GM19193 (cell line): ENCODE results near the gene HECTD4.

Source experiments
- POLR2A ChIP-seq: IDR thresholded peaks from 4 replicates; pipeline ENCODE4 v1.6.1; 2011; ENCODE audit not compliant: insufficient read depth, insufficient read length; ENCODE audit errors: extremely low read depth

The HECTD4 gene

DNA sequence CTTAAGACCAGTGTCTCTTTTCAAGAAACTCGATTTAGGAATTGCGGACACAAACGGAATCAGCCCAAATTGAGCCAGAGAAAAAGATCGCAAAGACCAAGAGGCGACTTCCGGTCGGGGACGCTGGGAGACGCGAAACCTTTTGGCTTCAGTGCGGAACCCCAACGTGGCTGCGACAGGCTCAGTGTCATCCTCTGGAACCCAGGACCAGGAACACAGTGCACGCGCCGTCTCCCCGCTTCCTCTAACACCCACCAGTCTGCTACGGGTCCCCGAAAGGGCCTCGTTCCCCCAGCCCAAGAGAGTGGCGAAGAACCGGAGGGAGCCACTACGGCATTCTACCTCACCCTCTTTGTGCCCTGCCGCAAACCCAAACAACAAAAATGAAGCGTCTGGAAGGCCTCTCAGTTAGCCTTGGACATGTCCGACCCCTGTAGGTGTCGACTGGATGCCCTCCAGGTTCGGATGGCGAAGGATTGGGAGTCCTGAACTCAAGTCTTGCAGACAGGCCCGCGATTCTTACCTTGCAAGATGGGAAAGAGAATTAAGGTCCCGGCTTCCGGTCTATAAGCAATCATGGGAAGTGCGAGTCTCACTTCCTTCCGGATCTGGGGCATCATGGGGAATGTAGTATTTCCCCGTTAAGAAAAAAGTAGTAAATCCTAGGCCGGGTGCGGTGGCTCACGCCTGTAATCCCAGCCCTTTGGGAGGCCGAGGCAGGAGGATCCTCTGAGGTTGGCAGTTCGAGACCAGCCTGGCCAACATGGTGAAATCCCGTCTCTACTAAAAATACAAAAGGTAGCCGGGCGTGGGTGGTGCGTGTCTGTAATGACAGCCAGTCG lies 27.1 kb upstream of the HECTD4 start, which contains the start of gene RPL6:
Gene RPL6 (minus strand): TSS at position 542 of the 842 bp plus-strand sequence. CDS start 949 bp downstream, outside the sequence.
- TF ChIP-seq POLR2A, result peak; percentile 99

DNA sequence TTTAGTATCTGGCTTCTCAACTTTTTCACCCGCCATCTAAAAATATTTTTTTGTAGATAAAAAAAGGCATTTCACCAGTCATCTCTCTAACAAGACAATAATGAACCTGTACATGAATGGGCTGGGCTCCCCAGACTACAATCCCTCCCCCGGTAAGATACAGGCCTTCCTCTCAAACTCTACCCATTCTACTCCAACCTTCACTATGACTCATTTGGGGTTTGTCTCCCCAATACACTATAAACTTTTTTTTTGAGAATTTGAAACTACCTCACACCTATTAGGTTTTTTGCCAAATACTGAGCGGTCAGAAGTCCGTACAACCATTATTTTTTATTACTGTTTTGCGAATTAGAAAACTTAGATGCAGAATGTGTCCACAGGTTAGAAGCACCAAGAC lies 26.4 kb upstream of the HECTD4 start:
- TF ChIP-seq POLR2A, result no peak

- TF ChIP-seq POLR2A, result peak; percentile 7
These were observed 24.6 kb upstream of the HECTD4 start for GRCh38 chr12:112406519-112407488.

- TF ChIP-seq POLR2A, result no peak
These were observed 19.8 kb upstream of the HECTD4 start for GRCh38 chr12:112401903-112402498.

DNA sequence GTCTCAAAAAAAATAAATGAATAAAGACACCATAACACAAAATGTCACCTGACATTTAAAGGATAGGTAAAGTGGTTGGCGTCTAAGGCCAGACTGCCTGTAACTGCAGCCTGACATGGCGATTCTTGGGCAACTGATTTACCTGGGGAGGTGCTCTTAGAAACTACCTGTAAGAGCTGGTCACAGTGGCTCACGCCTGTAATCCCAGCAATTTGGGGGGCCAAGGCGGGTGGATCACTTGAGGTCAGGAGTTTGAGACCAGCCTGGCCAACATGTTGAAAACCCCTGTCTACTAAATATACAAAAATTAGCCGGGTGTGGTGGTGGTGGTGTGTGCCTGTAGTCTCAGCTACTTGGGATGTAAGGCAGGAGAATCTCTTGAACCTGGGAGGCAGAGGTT lies 18.8 kb upstream of the HECTD4 start:
- TF ChIP-seq POLR2A, result no peak

GRCh38 chr12:112393328-112393727 lies 11.1 kb upstream of the HECTD4 start:
- TF ChIP-seq POLR2A, result no peak

DNA sequence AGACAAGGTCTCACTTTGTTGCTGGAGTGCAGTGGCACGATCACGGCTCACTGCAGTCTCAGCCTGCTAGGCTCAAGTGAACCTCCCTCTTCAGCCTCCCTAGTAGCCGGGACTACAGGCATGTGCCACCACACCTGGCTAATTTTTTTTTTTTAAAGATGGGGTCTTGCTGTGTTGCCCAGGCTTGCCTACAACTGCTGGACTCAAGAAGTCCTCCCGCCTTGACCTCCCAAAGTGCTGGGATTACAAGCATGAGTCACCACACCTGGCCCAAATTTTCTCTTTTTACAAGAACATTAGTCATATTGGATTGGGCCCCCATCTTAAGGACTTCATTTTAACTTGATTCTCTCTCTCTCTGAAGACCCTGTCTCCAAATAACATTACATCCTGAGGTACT lies 7.0 kb upstream of the HECTD4 start:
- TF ChIP-seq POLR2A, result no peak

GRCh38 chr12:112386726-112387125 lies 4.5 kb upstream of the HECTD4 start:
- TF ChIP-seq POLR2A, result no peak

DNA sequence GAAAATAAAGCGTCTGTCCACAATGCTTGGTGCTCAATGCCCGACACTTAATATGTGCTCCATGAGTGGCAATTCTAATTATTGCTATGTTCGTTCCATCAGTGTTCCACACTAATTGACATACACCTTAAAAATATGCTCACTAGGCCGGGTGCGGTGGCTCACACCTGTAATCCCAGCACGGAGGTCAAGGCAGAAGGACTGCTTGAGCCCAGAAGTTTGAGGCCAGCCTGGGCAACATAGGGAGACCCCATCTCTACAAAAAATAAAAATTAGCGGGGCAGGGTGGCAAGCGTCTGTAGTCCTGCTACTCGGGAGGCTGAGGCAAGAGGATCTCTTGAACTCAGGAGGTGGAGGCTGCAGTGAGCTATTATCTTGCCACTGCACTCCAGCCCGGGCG lies 635 bp upstream of the HECTD4 start:
- no peak for TF ChIP-seq POLR2A

DNA sequence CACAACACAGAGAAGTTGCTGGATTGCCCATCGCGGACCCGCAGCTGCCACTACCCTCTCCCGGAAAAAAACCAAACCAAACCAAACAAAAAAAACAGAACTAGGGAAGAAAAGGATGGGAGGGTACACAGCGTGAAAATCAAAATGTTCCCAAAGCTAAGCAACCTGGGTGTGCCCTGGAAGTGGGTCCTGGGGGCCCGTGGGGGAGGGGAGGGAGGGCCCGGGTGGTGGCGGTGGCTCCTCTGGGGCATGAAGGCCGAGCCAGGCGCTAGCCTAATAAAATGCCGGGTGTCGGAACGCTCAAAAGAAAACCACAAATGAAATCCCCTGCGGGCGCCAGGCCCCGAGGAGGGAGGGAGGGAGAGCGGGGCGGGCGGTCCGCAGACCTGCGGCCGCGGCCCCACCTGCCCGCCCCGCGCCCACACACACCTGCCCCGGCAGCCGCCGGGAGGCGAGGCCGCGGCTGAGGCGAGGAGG lies 787 bp downstream of the HECTD4 start:
- TF ChIP-seq POLR2A, result no peak

DNA sequence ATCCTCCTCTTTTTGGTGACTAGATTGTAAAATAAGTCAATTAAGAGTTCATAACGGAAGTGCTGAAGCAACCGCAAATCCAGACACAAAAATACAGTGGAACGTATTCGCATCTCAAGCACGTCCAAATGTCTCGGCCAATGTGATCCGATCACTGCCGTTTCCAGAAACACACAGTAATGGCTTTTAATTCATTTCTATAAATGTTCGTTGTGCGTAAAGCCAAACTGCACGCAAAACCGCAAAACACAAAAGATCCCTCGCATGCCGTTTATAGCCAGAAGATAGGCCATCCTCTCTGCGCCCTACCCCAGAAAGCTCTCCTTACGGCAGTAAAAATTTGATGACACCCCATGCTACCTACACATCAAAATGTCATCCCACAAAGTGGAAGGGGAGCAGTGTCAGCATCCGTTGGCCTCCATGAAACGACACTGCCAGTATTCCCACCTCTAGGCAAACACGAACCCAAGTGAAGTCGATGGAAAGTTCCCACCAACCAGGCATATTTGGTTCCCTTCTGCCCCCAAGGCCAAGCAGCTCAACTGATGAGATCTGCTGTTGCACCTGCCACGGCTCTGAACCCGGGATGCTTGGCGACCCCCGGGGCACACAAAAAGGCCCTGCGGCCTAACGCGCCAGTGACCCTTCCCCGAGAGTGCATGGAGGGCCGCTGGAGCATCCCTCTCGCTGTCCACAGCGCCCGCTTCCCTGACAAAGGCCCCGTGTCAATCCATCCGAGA lies 1.4 kb downstream of the HECTD4 start:
- no peak for TF ChIP-seq POLR2A

DNA sequence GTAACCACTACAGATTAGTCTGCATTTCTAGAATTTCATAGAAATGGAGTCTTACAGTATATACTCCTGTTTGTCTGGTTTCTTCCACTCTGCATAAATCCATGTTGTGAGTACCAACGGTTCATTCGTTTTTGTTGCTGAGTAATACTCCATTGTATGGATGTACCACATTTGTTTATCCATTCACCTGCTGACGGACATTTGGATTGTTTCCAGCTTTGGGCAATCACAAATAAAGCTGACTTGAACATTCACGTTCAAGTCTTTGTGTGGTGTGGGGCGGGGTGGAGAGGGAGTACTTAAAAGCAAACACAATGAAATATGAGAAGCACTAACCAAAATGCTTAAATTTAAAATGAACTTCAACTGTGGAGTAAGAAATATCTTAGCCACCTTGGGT lies 7.1 kb downstream of the HECTD4 start:
- TF ChIP-seq POLR2A, result no peak

DNA sequence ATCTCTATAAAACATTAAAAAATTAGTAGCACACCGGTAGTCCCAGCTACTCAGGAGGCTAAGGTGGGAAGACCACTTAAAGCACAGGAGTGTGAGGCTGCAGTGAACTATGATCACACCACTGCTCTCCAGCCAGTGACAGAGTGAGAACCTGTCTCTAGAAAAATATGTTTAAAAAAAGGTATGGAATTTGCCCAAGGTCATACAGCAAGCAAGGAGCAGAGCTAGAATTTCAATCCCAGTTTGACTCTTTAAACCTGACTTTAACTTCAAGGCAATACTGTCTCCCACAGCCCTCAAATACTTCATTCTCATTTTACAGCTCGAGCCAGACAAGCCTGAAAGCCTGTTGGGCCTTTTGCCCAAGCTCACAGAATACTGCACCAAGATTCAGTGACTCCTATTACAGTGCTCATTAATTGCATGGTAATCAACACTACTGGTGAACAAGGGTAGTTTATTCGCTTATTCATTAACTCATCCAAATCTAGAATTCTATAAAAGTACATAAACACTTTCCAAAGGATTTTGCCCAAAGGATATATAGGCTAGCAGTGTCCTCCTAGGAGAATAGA lies 8.0 kb downstream of the HECTD4 start:
- TF ChIP-seq POLR2A, result no peak
